UCSD-AML1 (cell line): ENCODE data around the gene ARMC10.
"Not testable (repeated sequence)": the region's sequence is repeated elsewhere in the genome, so short reads cannot be mapped to it uniquely, and the experiment has no call there.

ENCODE experiments used
- DNase-seq: peaks from one replicate; lab custom pipeline; 2025; ENCODE audit not compliant: unreplicated experiment; lab: John Stamatoyannopoulos, UW

ARMC10 gene

GRCh38 chr7:103121641-103122040, 46.7 kb downstream of the ARMC10 start:
- DNase-seq = no peak

DNA sequence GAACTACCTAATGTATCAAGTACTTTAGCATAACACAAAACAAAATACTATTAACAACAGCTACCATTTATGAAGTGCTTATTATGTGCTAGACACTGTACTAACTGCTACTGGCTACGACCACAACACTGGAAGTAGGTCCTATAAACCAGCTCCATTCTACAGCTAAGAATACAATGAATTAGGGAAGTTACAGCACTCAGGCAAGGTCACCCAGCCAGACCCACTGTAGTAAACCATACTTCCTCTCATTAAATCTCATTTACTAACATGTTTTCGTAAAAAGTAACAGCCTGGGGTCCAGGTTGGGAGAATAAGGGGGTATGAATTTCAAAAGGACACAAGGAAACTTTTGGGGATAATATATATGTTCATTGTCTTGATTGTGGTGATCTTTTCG, 48.6 kb downstream of the ARMC10 start:
- DNase-seq = no peak

DNA sequence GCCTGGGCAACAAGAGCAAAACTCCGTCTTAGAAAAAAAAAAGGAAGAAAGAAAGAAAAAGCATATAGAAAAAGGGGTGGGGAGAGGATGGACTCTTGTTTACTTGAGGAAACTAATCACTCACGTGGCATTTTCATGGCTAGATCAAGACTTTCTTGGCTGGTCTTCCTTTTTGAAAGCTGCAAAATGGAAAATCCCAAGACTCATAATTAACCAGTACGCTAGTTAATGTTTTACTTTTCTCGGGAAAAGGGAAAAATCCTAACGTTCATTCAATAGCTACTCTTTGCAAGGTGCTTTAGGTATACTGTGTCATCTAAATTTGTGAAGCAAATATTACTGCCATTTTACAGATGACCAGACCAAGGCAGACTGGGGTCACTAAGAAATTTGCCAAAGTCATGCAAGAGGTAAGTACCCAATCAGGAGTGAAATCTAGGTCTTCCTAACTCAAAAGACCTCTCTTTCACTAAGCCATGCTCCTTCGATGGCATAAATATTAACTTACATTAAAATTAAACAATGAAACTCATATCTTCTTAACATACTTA, 49.6 kb downstream of the ARMC10 start:
- no peak for DNase-seq

DNA sequence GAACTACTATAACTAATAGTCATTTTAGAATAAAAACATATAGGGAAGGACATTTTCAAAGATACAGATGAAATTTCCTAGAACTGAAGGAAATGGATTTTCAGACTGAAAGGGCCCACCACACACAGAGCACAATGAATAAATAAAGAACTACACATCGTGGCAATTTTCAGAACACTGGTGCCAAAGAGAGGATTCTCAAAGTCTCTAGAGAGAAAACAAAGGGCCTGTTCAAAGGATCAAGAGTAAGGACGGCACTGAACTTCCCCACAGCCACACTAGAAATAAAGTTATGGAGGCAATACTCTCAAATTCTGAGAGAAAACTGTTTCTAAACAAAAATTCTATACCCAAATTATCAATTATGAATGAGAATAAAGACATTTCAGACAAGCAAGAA, 52.1 kb downstream of the ARMC10 start:
- DNase-seq = no peak

DNA sequence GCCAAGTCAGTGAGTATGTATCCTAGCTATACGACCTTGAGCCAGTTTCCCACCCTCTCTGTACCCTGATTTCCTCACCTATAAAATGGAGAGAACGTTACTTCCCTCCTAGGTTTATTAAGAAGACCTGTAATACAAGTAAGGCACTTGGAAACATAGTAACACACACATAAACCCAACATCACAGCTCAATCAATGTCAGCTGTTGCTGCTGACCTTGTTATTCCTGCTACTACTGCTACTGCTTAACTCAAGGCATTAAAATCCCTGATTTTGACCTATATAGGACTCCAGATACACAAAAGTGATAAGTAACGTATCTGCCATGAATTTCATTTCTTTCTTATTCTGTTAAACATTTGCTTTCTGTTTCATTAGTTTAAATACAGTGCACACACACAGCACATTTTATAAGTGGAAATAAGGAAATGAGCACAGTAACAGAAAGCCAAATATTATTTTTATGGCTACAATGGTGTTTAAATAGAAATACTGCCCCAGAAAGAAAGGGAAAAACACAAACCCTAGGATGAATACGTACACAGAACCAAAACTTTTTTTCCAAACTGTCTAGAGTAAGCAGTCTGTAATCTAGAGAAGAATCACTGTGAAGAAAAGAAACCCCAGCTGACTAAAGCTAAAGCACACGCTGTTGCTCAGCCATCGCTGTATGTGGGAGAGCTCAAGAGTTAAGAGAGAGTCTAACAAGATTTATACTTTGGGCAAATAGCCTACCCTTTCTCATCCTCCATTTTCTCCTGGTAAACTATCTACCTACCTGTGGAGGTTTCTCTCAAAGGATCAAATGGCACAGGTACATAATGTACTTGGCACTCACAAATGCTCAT, 55.0 kb downstream of the ARMC10 start:
- no peak for DNase-seq

DNA sequence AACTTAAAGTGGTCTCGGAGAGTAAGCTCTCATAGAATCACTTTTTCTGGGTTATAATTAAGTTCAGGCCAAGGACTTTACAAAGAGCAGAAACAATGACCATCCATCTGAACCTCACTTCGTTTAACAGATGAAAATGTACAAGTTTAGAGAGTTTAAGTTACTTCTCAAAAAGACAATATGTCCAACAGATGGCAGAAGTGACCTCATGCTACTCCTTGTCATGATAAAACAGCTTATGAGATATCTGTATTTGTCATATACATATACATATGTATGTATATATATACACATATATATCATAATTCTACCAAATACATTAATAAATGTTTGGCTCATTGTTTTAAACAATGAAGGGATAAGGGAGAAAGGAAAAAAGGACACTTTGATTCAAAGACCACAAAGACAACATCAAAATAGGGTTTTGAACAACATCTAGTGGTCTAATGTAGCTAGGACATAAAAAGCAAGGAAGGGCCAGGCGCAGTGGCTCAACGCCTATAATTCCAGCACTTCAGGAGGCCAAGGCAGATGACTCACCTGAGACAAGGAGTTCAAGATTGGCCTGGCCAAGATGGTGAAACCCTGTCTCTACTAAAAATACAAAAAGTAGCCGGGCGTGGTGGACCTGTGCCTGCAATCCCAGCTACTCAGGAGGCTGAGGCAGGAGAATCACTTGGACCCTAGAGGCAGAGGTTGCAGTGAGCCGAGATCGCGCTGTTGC, 56.1 kb downstream of the ARMC10 start:
- DNase-seq = no peak

GRCh38 chr7:103132995-103133688, 58.2 kb downstream of the ARMC10 start:
- no peak for DNase-seq

- DNase-seq = no peak
These were observed 60.1 kb downstream of the ARMC10 start for GRCh38 chr7:103134836-103135554.

GRCh38 chr7:103140061-103140460, 65.1 kb downstream of the ARMC10 start:
- DNase-seq = no peak

DNA sequence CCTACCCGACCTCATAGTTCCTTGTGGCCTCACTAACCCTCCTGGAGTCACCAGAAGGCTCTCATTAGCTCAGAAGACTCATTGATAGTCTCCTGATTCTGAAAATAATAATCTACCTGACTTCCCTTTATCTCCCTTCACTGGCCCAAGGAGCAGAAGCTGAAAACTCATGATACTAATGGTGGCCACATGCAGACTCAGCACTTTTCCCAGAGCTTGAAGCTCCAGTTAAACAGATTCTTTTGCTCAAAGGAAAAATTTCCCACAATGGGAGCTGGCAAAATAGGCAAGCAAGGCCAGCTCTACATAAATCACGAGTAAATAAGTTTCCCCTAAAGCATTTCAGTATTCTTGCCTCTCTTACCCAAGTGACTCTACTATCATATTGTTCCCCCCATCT, 65.7 kb downstream of the ARMC10 start:
- no peak for DNase-seq

GRCh38 chr7:103141753-103142404, 66.9 kb downstream of the ARMC10 start:
- no peak for DNase-seq

GRCh38 chr7:103142494-103142893, 67.6 kb downstream of the ARMC10 start:
- DNase-seq = no peak

GRCh38 chr7:103143868-103144267, 68.9 kb downstream of the ARMC10 start:
- no peak for DNase-seq

GRCh38 chr7:103144754-103145153, 69.8 kb downstream of the ARMC10 start:
- not testable (repeated sequence) for DNase-seq

DNA sequence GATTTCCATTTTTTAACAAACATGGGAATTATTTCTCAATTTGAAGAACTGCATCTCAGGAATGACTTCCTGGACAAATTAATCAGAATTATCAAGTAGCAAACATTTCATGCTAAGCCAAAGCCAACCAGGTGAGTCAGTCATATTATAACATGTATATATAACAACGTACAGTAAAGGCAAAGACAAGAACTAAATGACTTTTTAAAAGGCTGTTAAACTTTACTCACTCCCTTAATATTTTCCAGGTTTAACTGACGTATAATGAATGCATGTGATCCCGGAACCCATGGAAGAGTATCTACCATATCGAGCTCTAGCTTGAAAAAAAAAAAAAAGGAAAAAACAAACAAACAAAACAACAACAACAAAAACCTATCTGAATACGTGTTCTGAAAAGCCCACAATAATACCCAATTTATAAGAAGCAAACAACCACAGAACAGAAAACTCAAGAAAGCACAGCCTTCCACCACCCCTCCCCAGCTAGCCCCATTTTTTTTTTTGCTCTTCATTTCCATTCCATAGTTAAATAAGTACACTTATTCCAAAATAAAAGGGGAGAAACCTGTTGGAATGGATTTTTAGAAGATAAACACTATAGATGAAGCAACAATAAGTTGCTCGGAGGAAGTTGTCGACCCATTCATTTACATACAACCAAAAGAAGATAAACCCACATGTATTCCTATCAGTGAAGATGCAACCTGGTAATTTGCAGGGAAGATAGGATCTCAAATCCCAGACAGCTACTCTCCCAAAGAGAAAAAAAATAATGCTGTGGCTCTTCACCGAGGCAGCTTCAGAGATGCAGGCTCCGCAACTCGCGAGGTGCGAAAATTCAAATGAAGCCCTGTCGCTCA, 73.4 kb downstream of the ARMC10 start:
- no peak for DNase-seq
